Activated CD8-positive, alpha-beta memory T cell treated with anti-CD3 and anti-CD28 coated beads for 1 hour (primary cell): ENCODE measurements around the gene ADIPOQ.
"Not testable (repeated sequence)": the region's sequence is repeated elsewhere in the genome, so short reads cannot be mapped to it uniquely, and the experiment has no call there.

ENCODE experiments used
- DNase-seq, 2 donors: peaks; one replicate each; pipeline ENCODE4 v3.0.0-alpha.2; 2020; ENCODE audit warnings: low read depth in 1 of 2; ENCODE audit errors: extremely low read depth in 1 of 2

Gene ADIPOQ

DNA sequence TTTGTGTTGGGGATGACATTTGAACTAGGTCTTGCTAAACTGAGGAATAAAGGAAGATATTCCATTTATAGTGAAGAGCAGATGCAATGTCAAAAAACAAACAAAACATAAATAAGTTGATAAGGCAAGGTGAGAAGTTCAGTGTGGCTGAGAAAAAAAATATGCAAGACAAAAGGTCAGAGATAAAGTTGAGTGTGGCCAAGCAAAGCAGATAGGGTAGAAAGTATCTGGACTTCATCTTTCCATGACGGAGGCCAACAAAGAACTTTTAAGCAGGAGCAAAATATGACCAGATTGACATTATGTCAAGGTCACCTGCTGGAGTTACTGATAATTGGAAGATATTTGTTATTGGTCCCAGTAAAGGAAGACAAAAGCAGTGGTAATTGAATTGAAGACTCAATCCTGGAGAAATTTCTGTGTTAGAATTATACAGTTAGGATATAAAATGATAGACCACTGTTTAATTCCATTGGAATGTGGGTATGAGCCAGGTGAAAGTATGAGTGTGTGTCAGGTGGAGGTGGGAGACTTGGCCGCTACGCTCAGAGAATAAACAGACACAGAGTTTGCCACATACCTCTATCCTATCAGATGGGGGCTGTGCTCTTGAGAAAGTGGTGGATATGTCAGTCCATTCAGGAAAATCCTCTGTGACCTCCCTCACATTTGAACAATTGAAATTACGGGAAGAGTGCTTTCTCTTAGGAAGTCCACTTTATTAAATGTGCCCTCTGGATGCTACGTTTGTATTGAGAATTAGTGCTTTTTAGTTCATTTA lies 28.1 kb downstream of the ADIPOQ start:
- DNase-seq: no peak

DNA sequence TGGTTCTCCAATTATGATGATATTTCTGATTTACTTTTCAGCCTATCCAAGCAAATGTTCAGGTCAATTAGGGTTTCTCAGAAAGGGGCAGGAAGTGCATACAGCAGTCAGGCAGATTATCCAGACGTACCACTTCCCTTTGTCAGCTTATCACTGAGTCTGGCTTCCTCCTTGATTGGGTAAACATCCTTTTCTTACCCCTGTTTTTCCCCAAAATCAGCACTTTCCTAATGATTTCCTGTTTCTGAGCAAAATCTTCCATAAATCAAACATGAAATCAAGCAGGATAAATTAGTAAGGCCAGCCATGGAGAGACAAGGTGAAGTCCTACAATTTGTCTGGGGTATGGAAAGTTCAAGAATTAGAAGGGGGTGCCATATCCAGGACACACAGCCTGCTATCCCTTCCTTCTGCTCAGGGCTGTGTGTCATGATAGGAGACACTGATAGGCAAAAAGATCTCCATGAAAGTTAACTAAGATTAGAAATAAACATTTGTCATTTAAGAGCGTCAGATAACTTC lies 29.0 kb downstream of the ADIPOQ start:
- no peak for DNase-seq

- not testable (repeated sequence) for DNase-seq
Measured at GRCh38 chr3:186873796-186874195, 31.3 kb downstream of the ADIPOQ start.

DNA sequence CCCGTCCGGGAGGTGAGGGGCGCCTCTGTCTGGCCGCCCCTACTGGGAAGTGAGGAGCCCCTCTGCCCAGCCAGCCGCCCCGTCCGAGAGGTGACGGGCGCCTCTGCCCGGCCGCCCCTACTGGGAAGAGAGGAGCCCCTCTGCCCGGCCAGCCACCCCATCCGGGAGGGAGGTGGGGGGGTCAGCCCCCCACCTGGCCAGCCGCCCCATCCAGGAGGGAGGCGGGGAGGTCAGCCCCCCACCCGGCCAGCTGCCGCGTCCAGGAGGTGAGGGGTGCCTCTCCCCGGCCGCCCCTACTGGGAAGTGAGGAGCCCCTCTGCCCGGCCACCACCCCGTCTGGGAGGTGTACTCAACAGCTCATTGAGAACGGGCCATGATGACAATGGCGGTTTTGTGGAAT lies 31.7 kb downstream of the ADIPOQ start:
- not testable (repeated sequence) for DNase-seq

DNA sequence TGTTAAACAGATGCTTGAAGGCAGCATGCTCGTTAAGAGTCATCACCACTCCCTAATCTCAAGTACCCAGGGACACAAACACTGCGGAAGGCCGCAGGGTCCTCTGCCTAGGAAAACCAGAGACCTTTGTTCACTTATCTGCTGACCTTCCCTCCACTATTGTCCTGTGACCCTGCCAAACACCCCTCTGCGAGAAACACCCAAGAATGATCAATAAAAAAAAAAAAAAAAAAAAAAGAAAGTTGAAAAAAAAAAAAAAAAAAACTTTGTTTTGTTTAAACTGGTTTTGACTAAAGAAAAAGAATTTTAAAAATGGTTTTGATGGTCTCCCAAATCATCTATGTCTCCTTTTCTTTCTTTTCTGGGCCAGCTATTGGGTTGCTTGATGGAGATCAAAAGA lies 32.3 kb downstream of the ADIPOQ start:
- not testable (repeated sequence) for DNase-seq

DNA sequence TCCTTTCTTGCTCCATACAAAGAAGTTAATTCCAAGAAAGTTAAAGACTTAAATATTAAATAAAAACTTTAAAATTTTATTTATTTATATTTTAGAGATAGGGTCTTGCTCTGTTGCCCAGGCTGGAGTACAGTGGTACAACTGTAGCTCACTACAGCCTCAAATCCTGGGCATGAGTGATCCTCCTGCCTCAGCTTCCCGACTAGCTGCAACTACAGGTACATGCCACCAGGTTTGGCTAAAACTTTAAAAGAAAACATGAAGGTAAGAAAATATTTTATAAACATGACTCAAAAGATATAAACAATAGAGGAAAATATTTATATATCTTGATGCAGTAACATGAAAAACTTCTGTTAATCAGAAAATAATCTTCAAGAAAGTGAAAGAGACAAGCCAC lies 33.2 kb downstream of the ADIPOQ start:
- no peak for DNase-seq

GRCh38 chr3:186879781-186880180 lies 37.3 kb downstream of the ADIPOQ start:
- DNase-seq: no peak

DNA sequence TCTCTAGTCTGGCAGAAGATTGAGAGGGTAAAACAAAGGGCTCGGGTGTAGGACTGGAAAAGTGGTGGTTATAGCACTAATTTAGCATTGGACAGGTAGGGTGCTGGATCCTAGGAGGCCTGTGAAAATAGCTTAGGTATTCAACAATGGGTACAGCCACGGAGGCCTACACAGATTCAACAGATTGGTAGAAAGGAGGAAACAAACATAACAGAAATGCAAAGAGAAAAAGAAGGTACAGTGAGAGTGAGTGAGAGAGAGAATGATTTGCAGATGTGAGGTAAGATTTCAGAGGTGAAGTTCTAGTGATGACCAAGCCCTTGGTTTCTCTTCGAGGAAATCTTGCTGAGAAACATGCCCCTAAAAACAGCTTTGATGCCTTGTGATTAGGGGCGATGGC lies 37.9 kb downstream of the ADIPOQ start:
- no peak for DNase-seq

DNA sequence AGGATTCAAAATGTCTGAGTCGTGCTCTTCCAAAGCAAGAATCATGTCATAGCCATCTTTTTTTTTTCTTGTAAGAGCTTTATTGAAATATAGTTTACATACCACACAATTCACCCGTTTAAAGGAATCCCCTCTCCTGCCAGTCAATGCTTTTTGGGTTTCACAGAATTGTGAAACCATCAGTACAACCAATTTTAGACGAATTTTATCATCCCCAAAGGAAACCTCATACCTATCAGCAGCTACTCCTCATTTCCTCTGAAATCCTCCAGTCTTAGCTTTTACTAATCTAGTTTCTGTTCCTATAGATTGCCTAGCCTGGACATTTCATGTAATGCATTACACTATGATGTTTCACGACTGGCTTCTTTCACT lies 39.6 kb downstream of the ADIPOQ start:
- DNase-seq: no peak

- no peak for DNase-seq
Measured at GRCh38 chr3:186882881-186883685, 40.6 kb downstream of the ADIPOQ start.

- DNase-seq: no peak
Measured at GRCh38 chr3:186883686-186884058, 41.2 kb downstream of the ADIPOQ start.

DNA sequence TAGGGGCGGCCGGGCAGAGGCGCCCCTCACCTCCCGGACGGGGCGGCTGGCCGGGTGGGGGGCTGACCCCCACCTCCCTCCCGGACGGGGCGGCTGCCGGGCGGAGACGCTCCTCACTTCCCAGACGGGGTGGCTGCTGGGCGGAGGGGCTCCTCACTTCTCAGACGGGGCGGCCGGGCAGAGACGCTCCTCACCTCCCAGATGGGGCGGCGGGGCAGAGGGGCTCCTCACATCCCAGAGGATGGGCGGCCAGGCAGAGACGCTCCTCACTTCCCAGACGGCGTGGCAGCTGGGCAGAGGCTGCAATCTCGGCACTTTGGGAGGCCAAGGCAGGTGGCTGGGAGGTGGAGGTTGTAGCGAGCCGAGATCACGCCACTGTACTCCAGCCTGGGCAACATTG lies 42.4 kb downstream of the ADIPOQ start:
- DNase-seq: not testable (repeated sequence)

DNA sequence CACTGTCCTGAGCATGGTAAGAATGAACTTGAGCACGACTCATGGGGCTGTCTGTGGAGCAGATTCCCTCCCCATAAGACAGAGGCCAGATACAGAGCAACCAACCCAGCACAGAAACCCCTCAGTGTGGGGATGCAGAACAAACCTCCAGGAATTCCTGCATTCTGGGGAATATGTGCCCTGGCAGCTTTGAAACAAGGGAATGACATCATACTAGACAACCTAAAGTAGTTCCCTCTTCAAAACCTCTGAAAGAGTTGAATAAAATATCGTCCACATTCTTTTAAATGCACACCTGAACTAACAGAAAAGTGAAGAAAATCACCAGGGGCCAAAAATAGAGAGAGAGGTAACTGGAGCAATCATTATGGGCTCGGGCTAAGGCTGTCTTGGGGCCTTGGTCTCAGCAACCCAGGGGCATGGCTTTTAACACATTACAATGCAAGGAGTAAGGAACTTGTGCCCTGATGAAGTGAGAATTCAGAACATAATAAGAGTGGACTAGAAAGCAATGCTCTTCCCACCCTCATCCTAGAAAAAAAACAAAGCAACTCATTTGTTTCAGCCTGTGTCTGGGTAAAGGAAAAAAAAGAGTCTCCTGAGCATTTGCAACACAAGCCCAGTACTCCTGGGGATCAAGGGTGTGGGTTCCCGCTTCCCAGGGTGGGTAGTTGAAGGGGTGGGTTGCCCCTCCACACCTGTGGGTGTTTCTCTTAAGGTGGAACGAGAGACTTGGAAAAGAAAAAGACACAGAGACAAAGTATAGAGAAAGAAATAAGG lies 43.9 kb downstream of the ADIPOQ start:
- DNase-seq: no peak

DNA sequence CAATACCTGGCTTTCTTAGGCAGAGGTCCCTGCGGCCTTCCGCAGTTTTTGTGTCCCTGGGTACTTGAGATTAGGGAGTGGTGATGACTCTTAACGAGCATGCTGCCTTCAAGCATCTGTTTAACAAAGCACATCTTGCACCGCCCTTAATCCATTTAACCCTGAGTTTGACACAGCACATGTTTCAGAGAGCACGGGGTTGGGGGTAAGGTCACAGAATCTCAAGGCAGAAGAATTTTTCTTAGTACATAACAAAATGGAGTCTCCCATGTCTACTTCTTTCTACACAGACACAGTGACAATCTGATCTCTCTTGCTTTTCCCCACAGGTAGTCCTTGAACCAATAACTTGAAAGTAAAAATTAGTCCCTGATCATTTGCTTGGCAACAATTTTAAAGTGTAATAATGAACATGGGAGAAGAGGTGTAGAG lies 45.0 kb downstream of the ADIPOQ start:
- not testable (repeated sequence) for DNase-seq

- DNase-seq: no peak
Measured at GRCh38 chr3:186888569-186888968, 46.1 kb downstream of the ADIPOQ start.

GRCh38 chr3:186889698-186890097 lies 47.2 kb downstream of the ADIPOQ start:
- DNase-seq: not testable (repeated sequence)

GRCh38 chr3:186890911-186891310 lies 48.4 kb downstream of the ADIPOQ start:
- DNase-seq: no peak

- DNase-seq: not testable (repeated sequence)
Measured at GRCh38 chr3:186893071-186893470, 50.6 kb downstream of the ADIPOQ start.

GRCh38 chr3:186895406-186895805 lies 52.9 kb downstream of the ADIPOQ start:
- no peak for DNase-seq

GRCh38 chr3:186896006-186896405 lies 53.5 kb downstream of the ADIPOQ start:
- no peak for DNase-seq

DNA sequence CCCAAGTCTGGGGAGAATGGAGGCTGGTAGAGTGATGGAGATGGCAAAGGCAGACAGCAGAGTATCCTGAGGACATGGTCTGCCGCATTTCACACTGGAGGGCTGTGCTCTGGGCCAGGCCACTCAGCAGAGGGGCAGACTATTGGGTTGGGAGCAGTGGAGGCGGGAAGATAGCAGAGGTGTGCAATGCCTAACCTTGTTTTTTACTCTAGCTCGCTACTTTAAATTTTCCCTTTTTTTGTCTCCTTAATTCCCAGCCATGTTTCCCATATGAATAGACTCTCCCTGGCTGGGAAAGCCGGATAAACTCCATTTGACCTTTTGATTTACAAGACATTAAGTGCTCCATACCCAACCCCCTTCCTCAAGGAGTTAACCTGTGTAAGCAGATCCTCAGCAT lies 54.4 kb downstream of the ADIPOQ start:
- no peak for DNase-seq
